AG04449 (cell line): ENCODE data around the gene VSIG2.

Experiments
- CTCF ChIA-PET: fragments of 350-600 bp; formaldehyde crosslinking; extraction: SDS; loops from one replicate; lab custom pipeline; 2021; ENCODE audit warnings: antibody characterized with exemption; lab: Yijun Ruan, JAX
- POLR2A ChIA-PET: fragments of 400-600, 350-600 bp; formaldehyde crosslinking; extraction: SDS; loops from one replicate; lab custom pipeline; 2020; ENCODE audit warnings: antibody characterized with exemption, inconsistent platforms; lab: Yijun Ruan, JAX
- DNase-seq: peaks from one replicate; pipeline ENCODE4 v3.0.0-alpha.2; 2010; ENCODE audit warnings: low read depth, low spot score
- H3K4me3 ChIP-seq: 2 replicates; pipeline ENCODE4 v1.5.1; 2011; ENCODE audit warnings: low read depth, mild to moderate bottlenecking, control low read depth, low read length
- CTCF ChIP-seq: IDR thresholded peaks from one replicate; pipeline ENCODE4 v1.5.1; 2011; ENCODE audit warnings: mild to moderate bottlenecking, moderate library complexity, low read length, control low read depth, inconsistent platforms; ENCODE audit not compliant: insufficient read depth; ENCODE audit errors: missing control alignments

VSIG2 gene

GRCh38 chr11:124753205-124753604 is 1.1 kb upstream of the VSIG2 start:
- H3K4me3 ChIP-seq, result no peak overlapping the region
- DNase-seq, result no peak
- CTCF ChIA-PET, result interaction anchor here (0.8 to 3.3 kb wide), 9 partner anchors 9 to 113 kb away, joined by 3 to 34 read pairs (median 5); partner anchors contain the start of gene ESAM
- no peak for TF ChIP-seq CTCF
- POLR2A ChIA-PET, result interaction anchor here (0.6 kb wide), 1 partner anchor 310 kb away, joined by 4 read pairs; no protein-coding TSS in a partner anchor

GRCh38 chr11:124752471-124753102 is 532 bp upstream of the VSIG2 start:
- no peak for DNase-seq
- POLR2A ChIA-PET, result interaction anchor here (0.6 kb wide), 2 partner anchors 311 to 350 kb away, joined by 3 to 4 read pairs; no protein-coding TSS in a partner anchor
- no peak overlapping the region for H3K4me3 ChIP-seq
- TF ChIP-seq CTCF, result no peak
- CTCF ChIA-PET, result interaction anchor here (0.8 to 3.3 kb wide), 10 partner anchors 8 to 114 kb away, joined by 3 to 34 read pairs (median 4); partner anchors contain the start of gene ESAM

GRCh38 chr11:124751391-124751740 is 689 bp downstream of the VSIG2 start:
- ChIA-PET CTCF (interaction anchor here (1.4 to 4.0 kb wide), 4 partner anchors 11 to 107 kb away, joined by 4 to 30 read pairs (median 8); partner anchors contain the start of genes ESAM and NRGN), POLR2A (no interaction called here)
- no peak for DNase-seq
- TF ChIP-seq CTCF, result no peak
- H3K4me3 ChIP-seq, result no peak overlapping the region

- no peak overlapping the region for H3K4me3 ChIP-seq
- TF ChIP-seq CTCF, result no peak
- ChIA-PET POLR2A (no interaction called here), CTCF (interaction anchor here (1.3 to 4.0 kb wide), 3 partner anchors 9 to 87 kb away, joined by 4 to 30 read pairs (median 11); partner anchors contain the start of genes ESAM and NRGN)
- DNase-seq, result no peak
Observed at GRCh38 chr11:124749912-124750311, 2.1 kb downstream of the VSIG2 start.

- no peak for DNase-seq
- ChIA-PET POLR2A (no interaction called here), CTCF (interaction anchor here (1.2 to 7.3 kb wide), 7 partner anchors 9 to 89 kb away, joined by 4 to 50 read pairs (median 6); partner anchors contain the start of genes ESAM and NRGN)
- TF ChIP-seq CTCF, result no peak
- no peak overlapping the region for H3K4me3 ChIP-seq
Observed at GRCh38 chr11:124748481-124749343, 3.3 kb downstream of the VSIG2 start.

- no peak for DNase-seq
- ChIA-PET POLR2A (no interaction called here), CTCF (interaction anchor here (0.9 to 7.3 kb wide), 7 partner anchors 8 to 89 kb away, joined by 4 to 50 read pairs (median 6); partner anchors contain the start of genes ESAM, NRGN, SIAE and SPA17)
- H3K4me3 ChIP-seq, result no peak overlapping the region
- no peak for TF ChIP-seq CTCF
Observed at GRCh38 chr11:124748100-124748418, 4.0 kb downstream of the VSIG2 start.
